ENCODE results near the gene ZFP30. TPM values are rescaled to one million over a fixed set of nuclear protein-coding genes. Genes with fewer than 3 reads are reported as not detected.

The ZFP30 gene
- total RNA-seq, 3 donors from 2014 or later, result 8.2 to 14.7 (median 11.0) TPM

- no peak for TF ChIP-seq CTCF (IDR thresholded peaks at IDR 0.05)
- intact Hi-C loops (cut with DNase I, micrococcal nuclease), result no loop called here
- peaks cover 4% of the 10 kb centered on the region for H3K9me3 ChIP-seq
- no peak overlapping the region for H3K4me3 ChIP-seq
- DNase-seq (no peak), ATAC-seq (no peak)
- H3K36me3 ChIP-seq (ENCODE audit: low read depth), result no peaks in the 10 kb centered on the region
- peaks cover 20% of the 10 kb centered on the region for H3K4me1 ChIP-seq (ENCODE audit: low read depth)
Observed at GRCh38 chr19:37654118-37654517, 1.1 kb downstream of the ZFP30 start.

- DNase-seq (no peak), ATAC-seq (no peak)
- peaks cover 97% of the 10 kb centered on the region for H3K9me3 ChIP-seq
- intact Hi-C loops (cut with DNase I, micrococcal nuclease), result no loop called here
- no peaks in the 10 kb centered on the region for H3K4me1 ChIP-seq (ENCODE audit: low read depth)
- no peak for TF ChIP-seq CTCF (IDR thresholded peaks at IDR 0.05)
- H3K4me3 ChIP-seq, result no peak overlapping the region
- H3K36me3 ChIP-seq (ENCODE audit: low read depth), result no peaks in the 10 kb centered on the region
Observed at GRCh38 chr19:37635076-37636056, 19.9 kb downstream of the ZFP30 start.

- no peaks in the 10 kb centered on the region for H3K36me3 ChIP-seq (ENCODE audit: low read depth)
- intact Hi-C loops (cut with DNase I, micrococcal nuclease), result no loop called here
- H3K4me3 ChIP-seq, result peak overlapping the region; percentile 52
- H3K4me1 ChIP-seq (ENCODE audit: low read depth), result peaks cover 17% of the 10 kb centered on the region
- TF ChIP-seq CTCF (IDR thresholded peaks at IDR 0.05), result no peak
- peak; percentile 58 for ATAC-seq
- peaks cover 23% of the 10 kb centered on the region for H3K9me3 ChIP-seq
- DNase-seq, result peak; percentile 68 to 80 (median 76)
Observed at GRCh38 chr19:37594982-37595382, 60.3 kb downstream of the ZFP30 start.

GRCh38 chr19:37594304-37594981 is 60.8 kb downstream of the ZFP30 start, which contains the start of the genes ZNF540 and ZNF571:
Gene ZNF540, plus strand, starts transcription at chr19:37594876. Its CDS starts 3,572 bp downstream, at chr19:37598448.
Gene ZNF571, minus strand, starts transcription at chr19:37594792. Its CDS starts 8,116 bp downstream, at chr19:37586676.
- no peak for TF ChIP-seq CTCF (IDR thresholded peaks at IDR 0.05)
- DNase-seq (peak; percentile 95 to 98 (median 96)), ATAC-seq (peak; percentile 99)
- Histone ChIP-seq H3K4me3 (peak within 1 kb of the TSS; percentile 52), H3K9me3 (peaks cover 28% of the 10 kb centered on the region), H3K36me3 (ENCODE audit: low read depth) (no peaks in the 10 kb centered on the region), H3K4me1 (ENCODE audit: low read depth) (peaks cover 17% of the 10 kb centered on the region)
- intact Hi-C loops (cut with DNase I, micrococcal nuclease), result no loop called here

- no peak for TF ChIP-seq CTCF (IDR thresholded peaks at IDR 0.05)
- no peak for ATAC-seq
- Histone ChIP-seq H3K4me1 (ENCODE audit: low read depth) (peaks cover 17% of the 10 kb centered on the region), H3K4me3 (peak overlapping the region; percentile 52), H3K9me3 (peaks cover 33% of the 10 kb centered on the region), H3K36me3 (ENCODE audit: low read depth) (no peaks in the 10 kb centered on the region)
- DNase-seq, result no peak
- intact Hi-C loops (cut with DNase I, micrococcal nuclease), result no loop called here
Observed at GRCh38 chr19:37593996-37594303, 61.3 kb downstream of the ZFP30 start.
